Right atrium auricular region (tissue), 2 donors: ENCODE data around the gene APBA3. TPM values are rescaled to one million over a fixed set of nuclear protein-coding genes. Genes with fewer than 3 reads are reported as not detected.
"Not testable (repeated sequence)": the region's sequence is repeated elsewhere in the genome, so short reads cannot be mapped to it uniquely, and the experiment has no call there.

Source experiments
- DNase-seq: peaks from one replicate; pipeline ENCODE4 v3.0.0-alpha.2; 2019; ENCODE audit warnings: low spot score
- H3K27ac ChIP-seq, 2 donors: fragments of 200-600 bp; sonication (generic); 1 replicate in 1 of 2; 2 replicates in 1 of 2; pipeline ENCODE4 v1.5.1; 2016 to 2019
- H3K27me3 ChIP-seq, 2 donors: fragments of 200-600 bp; sonication (generic); one replicate each; pipeline versions ENCODE4 v1.5.1 to v1.6.0; 2017 to 2019
- H3K36me3 ChIP-seq: fragments of 200-600 bp; sonication (generic); one replicate; pipeline ENCODE4 v1.5.1; 2016
- H3K4me1 ChIP-seq, 2 donors: fragments of 200-600 bp; sonication (generic); one replicate each; pipeline versions ENCODE4 v1.5.1 to v1.6.0; 2017 to 2019
- H3K4me3 ChIP-seq, 2 donors: fragments of 200-600 bp; sonication (generic); 1 replicate in 1 of 2; 2 replicates in 1 of 2; pipeline ENCODE4 v1.5.1; 2017 to 2019; ENCODE audit warnings: mild to moderate bottlenecking in 1 of 2, moderate library complexity in 1 of 2
- H3K9me3 ChIP-seq, 2 donors: fragments of 200-600 bp; sonication (generic); one replicate each; pipeline ENCODE4 v1.5.1; 2019
- total RNA-seq, 2 donors: library from RNA; depleted of rRNA; stranded (reverse); fragments of >200 nt; gene quantifications; one replicate each; pipeline ENCODE4 v1.1.0, GENCODE V29; 2016
- TF ChIP-seq, protein P1 (sequence below), 2 donors: fragments of 200-600 bp; sonication (generic); IDR thresholded peaks; one replicate each; pipeline ENCODE4 v1.5.1; 2019; ENCODE audit warnings: antibody characterized with exemption in 2 of 2

The APBA3 gene
- total RNA-seq, 2 donors from 2014 or later, result 14.7 to 24.8 TPM

DNA sequence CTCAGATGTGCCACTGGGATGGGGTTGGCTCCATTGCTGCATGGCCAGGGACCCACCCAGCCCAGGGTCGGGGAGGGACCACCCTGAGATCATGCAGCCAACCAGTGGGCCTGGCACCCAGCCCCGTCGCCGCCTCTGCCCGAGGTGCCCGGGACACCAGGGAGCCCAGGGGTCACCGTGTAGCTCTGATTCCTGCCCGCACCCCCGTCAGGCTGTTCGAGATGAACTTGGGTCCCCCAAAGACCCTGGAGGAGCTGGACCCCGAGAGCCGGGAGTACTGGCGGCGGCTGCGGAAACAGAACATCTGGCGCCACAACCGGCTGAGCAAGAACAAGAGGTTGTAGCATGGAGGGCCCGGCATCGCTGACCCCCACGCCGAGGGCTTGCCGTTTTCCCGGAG, 5.6 kb upstream of the APBA3 start:
- TF ChIP-seq, protein P1, sequence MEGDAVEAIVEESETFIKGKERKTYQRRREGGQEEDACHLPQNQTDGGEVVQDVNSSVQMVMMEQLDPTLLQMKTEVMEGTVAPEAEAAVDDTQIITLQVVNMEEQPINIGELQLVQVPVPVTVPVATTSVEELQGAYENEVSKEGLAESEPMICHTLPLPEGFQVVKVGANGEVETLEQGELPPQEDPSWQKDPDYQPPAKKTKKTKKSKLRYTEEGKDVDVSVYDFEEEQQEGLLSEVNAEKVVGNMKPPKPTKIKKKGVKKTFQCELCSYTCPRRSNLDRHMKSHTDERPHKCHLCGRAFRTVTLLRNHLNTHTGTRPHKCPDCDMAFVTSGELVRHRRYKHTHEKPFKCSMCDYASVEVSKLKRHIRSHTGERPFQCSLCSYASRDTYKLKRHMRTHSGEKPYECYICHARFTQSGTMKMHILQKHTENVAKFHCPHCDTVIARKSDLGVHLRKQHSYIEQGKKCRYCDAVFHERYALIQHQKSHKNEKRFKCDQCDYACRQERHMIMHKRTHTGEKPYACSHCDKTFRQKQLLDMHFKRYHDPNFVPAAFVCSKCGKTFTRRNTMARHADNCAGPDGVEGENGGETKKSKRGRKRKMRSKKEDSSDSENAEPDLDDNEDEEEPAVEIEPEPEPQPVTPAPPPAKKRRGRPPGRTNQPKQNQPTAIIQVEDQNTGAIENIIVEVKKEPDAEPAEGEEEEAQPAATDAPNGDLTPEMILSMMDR (IDR thresholded peaks at IDR 0.05), result no peak
- H3K9me3 ChIP-seq, result no peaks in the 10 kb centered on the region
- H3K4me1 ChIP-seq, result peaks cover 0 to 10% of the 10 kb centered on the region in 2 donors
- peaks cover 31% of the 10 kb centered on the region for H3K36me3 ChIP-seq
- no peak for DNase-seq
- no peak overlapping the region for H3K27ac ChIP-seq
- H3K4me3 ChIP-seq, result no peak overlapping the region
- H3K27me3 ChIP-seq, result no peaks in the 10 kb centered on the region

DNA sequence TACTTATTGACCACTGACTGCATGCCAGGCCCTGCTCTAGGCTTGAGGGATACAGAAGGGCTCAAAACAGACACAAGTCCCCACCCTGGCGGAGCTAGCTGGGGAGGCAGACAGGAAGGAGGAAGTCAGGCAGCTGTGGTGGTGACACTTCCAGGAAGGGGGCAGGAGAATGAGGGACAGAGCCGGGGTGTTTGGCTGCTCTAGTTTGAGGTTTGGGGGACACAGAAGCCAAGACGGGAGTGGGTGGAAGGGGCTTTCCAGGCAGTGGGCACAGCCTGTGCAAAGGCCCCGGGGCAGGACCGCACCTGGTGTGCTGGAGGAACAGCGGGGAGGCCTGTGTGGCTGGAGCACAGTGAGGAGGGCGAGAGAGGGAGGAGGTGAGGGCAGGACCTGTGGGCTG, 5.0 kb upstream of the APBA3 start:
- Histone ChIP-seq H3K4me3 (no peak overlapping the region), H3K27ac (no peak overlapping the region), H3K27me3 (no peaks in the 10 kb centered on the region), H3K9me3 (no peaks in the 10 kb centered on the region), H3K36me3 (peaks cover 31% of the 10 kb centered on the region), H3K4me1 (peaks cover 0 to 14% of the 10 kb centered on the region in 2 donors)
- DNase-seq, result no peak
- TF ChIP-seq, protein P1 (IDR thresholded peaks at IDR 0.05), result no peak

DNA sequence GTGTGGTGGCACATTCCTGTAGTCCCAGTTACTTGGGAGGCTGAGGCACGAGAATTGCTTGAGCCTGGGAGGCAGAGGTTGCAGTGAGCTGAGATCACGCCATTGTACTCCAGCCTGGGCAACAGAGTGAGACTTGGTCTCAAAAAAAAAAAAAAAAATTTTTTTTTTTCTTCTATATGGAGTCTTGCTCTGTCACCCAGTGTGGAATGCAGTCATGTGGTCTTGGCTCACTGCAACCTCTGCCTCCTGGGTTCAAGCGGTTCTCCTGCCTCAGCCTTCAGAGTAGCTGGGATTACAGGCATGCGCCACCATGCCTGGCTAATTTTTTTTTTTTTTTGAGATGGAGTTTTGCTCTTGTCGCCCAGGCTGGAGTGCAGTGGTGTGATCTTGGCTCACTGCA, 4.3 kb upstream of the APBA3 start:
- H3K27ac ChIP-seq, H3K4me3 ChIP-seq, H3K27me3 ChIP-seq, H3K9me3 ChIP-seq, DNase-seq: not testable (repeated sequence)
- Histone ChIP-seq H3K4me1 (peaks cover 0 to 18% of the 10 kb centered on the region in 2 donors), H3K36me3 (peaks cover 31% of the 10 kb centered on the region)

DNA sequence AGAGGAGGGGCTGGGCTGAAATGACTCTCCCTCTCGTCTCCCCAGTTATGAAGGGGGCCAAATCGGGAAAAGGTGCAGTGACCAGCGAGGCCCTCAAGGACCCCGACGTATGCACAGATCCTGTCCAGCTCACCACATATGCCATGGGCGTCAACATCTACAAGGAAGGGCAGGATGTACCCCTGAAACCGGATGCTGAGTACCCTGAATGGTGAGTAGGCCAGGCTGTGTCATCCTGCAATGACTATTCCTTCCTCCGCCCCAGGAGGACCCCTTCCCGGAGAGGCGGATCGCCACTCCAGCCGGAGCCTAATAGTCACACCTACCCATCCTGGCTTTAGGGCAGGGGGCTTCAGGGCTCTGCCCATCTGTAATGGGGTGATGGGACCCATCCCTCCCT, 3.6 kb upstream of the APBA3 start:
- Histone ChIP-seq H3K4me1 (peaks cover 0 to 25% of the 10 kb centered on the region in 2 donors), H3K27ac (no peak overlapping the region), H3K36me3 (peaks cover 31% of the 10 kb centered on the region), H3K9me3 (no peaks in the 10 kb centered on the region), H3K27me3 (no peaks in the 10 kb centered on the region), H3K4me3 (no peak overlapping the region)
- TF ChIP-seq, protein P1 (IDR thresholded peaks at IDR 0.05), result no peak
- DNase-seq, result no peak

DNA sequence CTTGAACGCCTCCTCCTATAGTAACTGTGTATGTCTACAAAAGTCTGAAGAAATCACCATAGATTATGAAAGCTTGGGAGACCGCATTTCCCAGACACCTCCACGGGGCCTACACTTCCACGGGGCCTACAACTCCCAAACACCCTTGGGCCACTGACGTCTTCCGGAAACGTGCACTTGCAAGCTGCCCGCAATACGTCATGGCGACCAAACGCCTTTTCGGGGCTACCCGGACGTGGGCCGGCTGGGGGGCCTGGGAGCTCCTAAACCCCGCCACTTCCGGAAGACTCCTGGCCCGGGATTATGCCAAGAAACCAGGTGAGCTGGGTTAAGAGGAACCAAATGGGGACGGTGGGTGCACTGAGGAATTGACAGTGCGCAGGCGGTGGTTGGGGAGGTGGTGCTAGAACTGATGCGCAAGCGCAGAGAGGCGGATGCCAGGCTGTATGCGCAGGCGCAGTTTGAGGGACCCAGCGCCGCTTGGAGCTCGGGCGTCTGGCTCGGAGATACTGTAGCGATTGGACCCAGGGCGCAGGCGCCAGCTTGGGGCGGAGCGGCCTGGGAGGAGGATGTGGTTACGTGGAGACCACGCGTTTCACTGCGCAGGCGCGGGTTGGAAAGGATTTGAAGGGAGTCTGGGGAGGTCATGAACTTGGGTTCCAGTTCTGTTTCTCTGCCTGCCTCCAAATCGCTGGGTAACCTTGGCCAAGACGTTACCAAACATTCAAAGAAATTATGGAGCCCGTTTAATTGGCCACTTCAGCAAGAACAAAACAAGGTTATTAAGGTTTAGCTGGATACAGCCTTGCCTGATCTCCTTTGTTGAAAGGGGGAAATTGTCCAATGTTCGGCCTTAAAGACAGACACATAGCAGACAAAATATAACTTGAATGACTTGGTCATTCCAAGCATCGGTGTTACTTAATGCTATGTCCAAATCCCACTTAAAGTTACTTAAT, 1.3 kb upstream of the APBA3 start, which contains the start of gene MRPL54:
TSS of gene MRPL54 (plus strand) at position 182 of the 959 bp plus-strand sequence. CDS start at position 201, 19 bp downstream.
- Histone ChIP-seq H3K27ac (peak within 1 kb of the TSS; percentile 96), H3K4me3 (peak within 1 kb of the TSS; percentile 60 to 75), H3K9me3 (no peaks in the 10 kb centered on the region), H3K36me3 (peaks cover 26% of the 10 kb centered on the region), H3K4me1 (peaks cover 0 to 36% of the 10 kb centered on the region in 2 donors), H3K27me3 (no peaks in the 10 kb centered on the region)
- TF ChIP-seq, protein P1 (IDR thresholded peaks at IDR 0.05), result no peak
- peak; percentile 99 for DNase-seq

DNA sequence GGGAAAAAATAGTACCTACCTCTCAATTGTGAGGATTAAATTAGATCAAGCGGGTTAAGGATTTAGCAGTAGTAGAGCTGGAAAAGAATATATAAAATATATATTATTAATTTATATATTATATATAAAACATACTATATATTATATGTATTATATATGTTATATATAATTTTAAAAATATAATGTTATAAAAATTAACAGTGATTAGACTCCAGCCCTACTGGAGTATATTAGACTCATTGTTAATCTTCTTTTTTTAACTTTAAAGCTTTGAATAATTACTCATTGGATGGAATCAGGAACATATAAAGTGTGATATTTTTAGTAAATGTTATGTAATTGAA, 610 bp upstream of the APBA3 start:
- Histone ChIP-seq H3K9me3 (no peaks in the 10 kb centered on the region), H3K4me1 (peaks cover 0 to 36% of the 10 kb centered on the region in 2 donors), H3K27me3 (no peaks in the 10 kb centered on the region), H3K36me3 (peaks cover 26% of the 10 kb centered on the region), H3K27ac (peak overlapping the region; percentile 96), H3K4me3 (peak overlapping the region in 1 of 2 donors; percentile 57)
- no peak for DNase-seq
- TF ChIP-seq, protein P1 (IDR thresholded peaks at IDR 0.05), result no peak
